PC-3 (cell line): ENCODE data around the gene PTPRF. TPM values are rescaled to one million over a fixed set of nuclear protein-coding genes. Genes with fewer than 3 reads are reported as not detected.

Experiments used
- ATAC-seq: fragments of 200-7000 bp; cut with Tn5 transposase; 2 replicates; pipeline ENCODE4 v1.9.1; 2020; ENCODE audit warnings: mild to moderate bottlenecking, moderate library complexity
- BruUV-seq: library from RNA; stranded (reverse); fragments of 400-500 nt; replicated peaks from 2 replicates; lab custom pipeline; 2021; lab: Mats Ljungman, UMichigan
- CTCF ChIA-PET: fragments of 300-600 bp; sonication (Branson Sonifier 250); formaldehyde crosslinking; loops from one replicate; lab custom pipeline; 2022; ENCODE audit warnings: antibody characterized with exemption; lab: Charles Lee
- POLR2A ChIA-PET: fragments of 300-600 bp; sonication (Branson Sonifier 250); formaldehyde crosslinking; loops from one replicate; lab custom pipeline; 2022; ENCODE audit warnings: antibody characterized with exemption; ENCODE audit not compliant: unreplicated experiment; lab: Charles Lee
- DNase-seq: peaks from one replicate; pipeline ENCODE4 v3.0.0-alpha.2; 2015
- H2AFZ ChIP-seq: fragments of 300-600 bp; sonication (generic); 2 replicates; pipeline ENCODE4 v1.6.0; 2016; ENCODE audit warnings: antibody characterized with exemption, low read length
- H3F3A ChIP-seq: fragments of 300-600 bp; sonication (generic); one replicate; pipeline ENCODE4 v1.6.0; 2017; ENCODE audit warnings: antibody characterized with exemption, low read length, control low read depth, mild to moderate bottlenecking; ENCODE audit not compliant: unreplicated experiment
- H3K27ac ChIP-seq: fragments of 300-600 bp; sonication (generic); 2 replicates; pipeline ENCODE4 v1.5.1; 2016; ENCODE audit warnings: mild to moderate bottlenecking, low read length
- H3K27me3 ChIP-seq: fragments of 300-600 bp; sonication (generic); 2 replicates; pipeline ENCODE4 v1.6.1; 2016; ENCODE audit warnings: low read length, mixed read lengths
- H3K36me3 ChIP-seq: fragments of 300-600 bp; sonication (generic); 2 replicates; pipeline ENCODE4 v1.6.1; 2016; ENCODE audit warnings: low read depth, mixed run types, low read length, mixed read lengths
- H3K4me1 ChIP-seq: fragments of 300-600 bp; sonication (generic); 2 replicates; pipeline ENCODE4 v1.5.1; 2016; ENCODE audit warnings: low read length; ENCODE audit not compliant: insufficient read depth
- H3K4me2 ChIP-seq: fragments of 300-600 bp; sonication (generic); 2 replicates; pipeline ENCODE4 v1.6.0; 2016; ENCODE audit warnings: low read length
- H3K4me3 ChIP-seq: fragments of 300-600 bp; sonication (generic); 2 replicates; pipeline ENCODE4 v1.5.1; 2016; ENCODE audit warnings: mild to moderate bottlenecking, low read length, mixed read lengths
- H3K79me2 ChIP-seq: fragments of 300-600 bp; sonication (generic); 2 replicates; pipeline ENCODE4 v1.6.1; 2017; ENCODE audit warnings: low read length, mixed read lengths
- H3K9ac ChIP-seq: fragments of 300-600 bp; sonication (generic); 2 replicates; pipeline ENCODE4 v1.6.0; 2016; ENCODE audit warnings: mild to moderate bottlenecking, low read length
- H3K9me2 ChIP-seq: fragments of 300-600 bp; sonication (generic); replicated peaks from 2 replicates; pipeline ENCODE4 v1.6.1; 2016; ENCODE audit warnings: mixed run types, low read length, mixed read lengths
- H3K9me3 ChIP-seq: fragments of 300-600 bp; sonication (generic); 2 replicates; pipeline ENCODE4 v1.6.1; 2016; ENCODE audit warnings: low read length, mixed read lengths
- H4K20me1 ChIP-seq: fragments of 300-600 bp; sonication (generic); 2 replicates; pipeline ENCODE4 v1.6.1; 2016; ENCODE audit warnings: low read length, mixed read lengths
- EZH2 ChIP-seq: fragments of 300-600 bp; sonication (generic); IDR thresholded peaks from one replicate; pipeline ENCODE4 v1.6.1; 2017; ENCODE audit warnings: antibody characterized with exemption, mild to moderate bottlenecking, low read length; ENCODE audit not compliant: unreplicated experiment
- EZH2phosphoT487 ChIP-seq: fragments of 300-600 bp; sonication (generic); IDR thresholded peaks from 2 replicates; pipeline ENCODE4 v1.6.1; 2018; ENCODE audit warnings: mild to moderate bottlenecking, antibody characterized with exemption, low read length, borderline replicate concordance
- intact Hi-C: fragments of 100-400 bp; cut with micrococcal nuclease; formaldehyde crosslinking; loops from 2 replicates; pipeline ENCODE4 v1.9.0; 2023
- total RNA-seq: library from RNA; depleted of rRNA; stranded (reverse); fragments of >200 nt; gene quantifications from 2 replicates; pipeline ENCODE4 v1.2.3, GENCODE V29; 2014
- TF ChIP-seq, protein P1 (sequence below): fragments of 300-600 bp; sonication (generic); conservative IDR thresholded peaks from 2 replicates; pipeline ENCODE4 v1.5.1; 2017; ENCODE audit warnings: antibody characterized with exemption, low read depth, mild to moderate bottlenecking, low read length

Gene PTPRF
- total RNA-seq, 1 experiment from 2014 or later, result 67.4 TPM

DNA sequence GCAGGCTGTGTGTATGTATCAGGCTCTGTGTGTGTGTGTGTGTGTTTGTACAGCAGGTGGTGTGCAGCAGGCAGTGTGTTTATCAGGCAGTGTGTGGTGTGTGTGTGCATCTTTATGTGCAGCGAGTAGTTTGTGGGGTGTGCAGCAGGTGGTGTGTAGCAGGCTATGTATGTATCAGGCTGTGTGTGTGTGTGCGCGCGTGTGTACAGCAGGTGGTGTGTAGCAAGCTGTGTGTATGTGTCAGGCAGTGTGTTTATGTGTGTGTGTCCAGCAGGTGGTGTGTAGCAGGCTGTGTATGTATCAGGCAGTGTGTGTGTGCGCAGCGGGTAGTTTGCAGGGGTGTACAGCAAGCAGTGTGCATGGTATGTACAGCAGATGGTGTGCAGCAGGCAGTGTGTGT lies 29.0 kb downstream of the PTPRF start:
- H3F3A ChIP-seq, result no peaks in the 10 kb centered on the region
- no peaks in the 10 kb centered on the region for H3K9me3 ChIP-seq
- H2AFZ ChIP-seq, result no peak overlapping the region
- H3K27ac ChIP-seq, result no peak overlapping the region
- no peak for ATAC-seq
- H4K20me1 ChIP-seq, result no peaks in the 10 kb centered on the region
- no peak for DNase-seq
- H3K27me3 ChIP-seq, result no peaks in the 10 kb centered on the region
- intact Hi-C loops, result no loop called here
- H3K4me2 ChIP-seq, result no peak overlapping the region
- H3K9ac ChIP-seq, result no peak overlapping the region
- ChIA-PET CTCF (no interaction called here), POLR2A (no interaction called here)
- H3K36me3 ChIP-seq, result peaks cover 23% of the 10 kb centered on the region
- H3K4me1 ChIP-seq, result peaks cover 14% of the 10 kb centered on the region
- no peak overlapping the region for H3K4me3 ChIP-seq
- no TSS peak for BruUV-seq
- TF ChIP-seq, protein P1, sequence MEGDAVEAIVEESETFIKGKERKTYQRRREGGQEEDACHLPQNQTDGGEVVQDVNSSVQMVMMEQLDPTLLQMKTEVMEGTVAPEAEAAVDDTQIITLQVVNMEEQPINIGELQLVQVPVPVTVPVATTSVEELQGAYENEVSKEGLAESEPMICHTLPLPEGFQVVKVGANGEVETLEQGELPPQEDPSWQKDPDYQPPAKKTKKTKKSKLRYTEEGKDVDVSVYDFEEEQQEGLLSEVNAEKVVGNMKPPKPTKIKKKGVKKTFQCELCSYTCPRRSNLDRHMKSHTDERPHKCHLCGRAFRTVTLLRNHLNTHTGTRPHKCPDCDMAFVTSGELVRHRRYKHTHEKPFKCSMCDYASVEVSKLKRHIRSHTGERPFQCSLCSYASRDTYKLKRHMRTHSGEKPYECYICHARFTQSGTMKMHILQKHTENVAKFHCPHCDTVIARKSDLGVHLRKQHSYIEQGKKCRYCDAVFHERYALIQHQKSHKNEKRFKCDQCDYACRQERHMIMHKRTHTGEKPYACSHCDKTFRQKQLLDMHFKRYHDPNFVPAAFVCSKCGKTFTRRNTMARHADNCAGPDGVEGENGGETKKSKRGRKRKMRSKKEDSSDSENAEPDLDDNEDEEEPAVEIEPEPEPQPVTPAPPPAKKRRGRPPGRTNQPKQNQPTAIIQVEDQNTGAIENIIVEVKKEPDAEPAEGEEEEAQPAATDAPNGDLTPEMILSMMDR, result no peak
- TF ChIP-seq EZH2phosphoT487 (no peak), EZH2 (no peak)
- no peaks in the 10 kb centered on the region for H3K9me2 ChIP-seq
- H3K79me2 ChIP-seq, result peaks cover 30% of the 10 kb centered on the region

DNA sequence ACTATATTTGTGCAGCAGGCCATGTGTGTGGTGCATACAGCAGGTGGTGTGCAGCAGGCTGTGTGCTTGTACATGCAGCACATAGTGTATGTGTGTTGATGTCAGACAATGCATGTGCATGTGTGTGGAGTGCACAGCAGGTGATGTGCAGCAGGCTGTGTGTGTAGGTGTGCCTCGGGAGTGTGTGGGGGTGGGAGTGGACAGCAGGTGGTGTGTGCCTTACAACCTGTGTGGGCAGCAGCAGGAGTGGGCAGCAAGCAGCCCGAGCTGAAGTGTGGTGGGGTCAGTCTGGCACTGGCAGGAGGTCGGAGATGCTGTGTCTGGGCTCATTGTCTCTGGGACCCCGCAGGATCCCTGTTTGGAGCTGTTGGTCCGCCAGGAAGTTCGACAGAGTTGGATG lies 29.6 kb downstream of the PTPRF start:
- no TSS peak for BruUV-seq
- H2AFZ ChIP-seq, result no peak overlapping the region
- ATAC-seq (no peak), DNase-seq (no peak)
- CTCF ChIA-PET, result no interaction called here
- H3K36me3 ChIP-seq, result peaks cover 24% of the 10 kb centered on the region
- no peak overlapping the region for H3K27ac ChIP-seq
- H3K9me2 ChIP-seq, result no peaks in the 10 kb centered on the region
- peaks cover 30% of the 10 kb centered on the region for H3K79me2 ChIP-seq
- intact Hi-C loops, result no loop called here
- H3K4me1 ChIP-seq, result peaks cover 14% of the 10 kb centered on the region
- H4K20me1 ChIP-seq, result no peaks in the 10 kb centered on the region
- no peak overlapping the region for H3K4me2 ChIP-seq
- no peak overlapping the region for H3K4me3 ChIP-seq
- no peaks in the 10 kb centered on the region for H3F3A ChIP-seq
- POLR2A ChIA-PET, result no interaction called here
- no peak for TF ChIP-seq EZH2
- TF ChIP-seq, protein P1, result no peak
- TF ChIP-seq EZH2phosphoT487, result no peak
- H3K9me3 ChIP-seq, result no peaks in the 10 kb centered on the region
- no peaks in the 10 kb centered on the region for H3K27me3 ChIP-seq
- H3K9ac ChIP-seq, result no peak overlapping the region

DNA sequence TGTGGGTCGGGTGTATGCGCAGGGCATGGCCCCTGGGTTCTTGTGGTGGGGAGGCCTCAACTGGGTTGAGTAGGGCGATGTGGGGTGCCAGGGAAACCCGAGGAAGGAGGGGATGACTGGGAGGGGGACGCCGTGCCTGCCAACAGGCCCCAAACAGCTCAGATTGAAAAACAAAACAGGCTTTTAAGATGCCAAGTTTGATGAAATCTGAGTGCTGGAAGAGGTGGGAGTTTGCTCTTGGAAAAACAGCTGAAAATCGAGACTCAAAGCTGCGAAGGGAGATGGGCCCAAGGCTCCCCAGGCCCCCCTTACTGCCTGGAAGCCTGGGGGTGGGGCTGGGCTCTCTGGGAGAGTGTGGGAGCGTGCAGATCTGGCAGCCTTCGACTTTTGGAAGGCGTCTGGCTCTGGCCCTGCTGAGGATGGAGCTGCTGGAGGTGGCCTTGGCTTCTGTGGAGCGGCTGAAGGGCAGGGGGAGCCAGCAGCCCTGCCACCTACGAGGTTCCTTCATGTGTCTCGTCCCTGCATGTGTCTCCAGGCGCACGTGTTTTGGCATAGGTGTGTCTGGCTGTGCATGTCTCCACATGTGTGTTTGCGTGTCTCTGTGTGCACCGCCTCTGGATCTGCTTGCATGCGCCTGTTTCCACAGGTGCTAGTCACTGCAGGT lies 33.3 kb downstream of the PTPRF start:
- TF ChIP-seq, protein P1, result no peak
- TF ChIP-seq EZH2phosphoT487 (no peak), EZH2 (no peak)
- BruUV-seq, result no TSS peak
- no peak overlapping the region for H3K4me3 ChIP-seq
- intact Hi-C loops, result no loop called here
- no peaks in the 10 kb centered on the region for H3K9me3 ChIP-seq
- no peaks in the 10 kb centered on the region for H3F3A ChIP-seq
- DNase-seq (no peak), ATAC-seq (no peak)
- H3K4me2 ChIP-seq, result no peak overlapping the region
- no peak overlapping the region for H3K9ac ChIP-seq
- no peaks in the 10 kb centered on the region for H4K20me1 ChIP-seq
- no peaks in the 10 kb centered on the region for H3K4me1 ChIP-seq
- H3K27ac ChIP-seq, result no peak overlapping the region
- 0 out of 2 replicates have a peak, but pooled peaks cover 11% of the 10 kb centered on the region for H3K36me3 ChIP-seq
- ChIA-PET POLR2A (no interaction called here), CTCF (no interaction called here)
- H3K79me2 ChIP-seq, result peaks cover 11% of the 10 kb centered on the region
- no peaks in the 10 kb centered on the region for H3K9me2 ChIP-seq
- no peaks in the 10 kb centered on the region for H3K27me3 ChIP-seq
- no peak overlapping the region for H2AFZ ChIP-seq
